BLaER1 (cell line): ENCODE measurements around the gene BNIP1.
"Not testable (repeated sequence)": the region's sequence is repeated elsewhere in the genome, so short reads cannot be mapped to it uniquely, and the experiment has no call there.

Experiments used
- H3K27ac ChIP-seq: shearing (Covaris generic); formaldehyde crosslinking; 2 replicates; pipeline ENCODE4 v1.8.1; 2022
- H3K27me3 ChIP-seq: shearing (Covaris generic); formaldehyde crosslinking; 2 replicates; pipeline ENCODE4 v1.8.1; 2022
- H3K36me3 ChIP-seq: shearing (Covaris generic); formaldehyde crosslinking; 2 replicates; pipeline ENCODE4 v1.8.1; 2022
- H3K4me1 ChIP-seq: shearing (Covaris generic); formaldehyde crosslinking; 2 replicates; pipeline ENCODE4 v1.8.1; 2022
- H3K4me2 ChIP-seq: shearing (Covaris generic); formaldehyde crosslinking; 2 replicates; pipeline ENCODE4 v1.8.1; 2022
- H3K4me3 ChIP-seq: shearing (Covaris generic); formaldehyde crosslinking; 2 replicates; pipeline ENCODE4 v1.8.1; 2022
- H3K9ac ChIP-seq: shearing (Covaris generic); formaldehyde crosslinking; 2 replicates; pipeline ENCODE4 v1.8.1; 2022
- H3K9me3 ChIP-seq: shearing (Covaris generic); formaldehyde crosslinking; 2 replicates; pipeline ENCODE4 v1.8.1; 2022
- H4K20me1 ChIP-seq: shearing (Covaris generic); formaldehyde crosslinking; 2 replicates; pipeline ENCODE4 v1.8.1; 2022
- Cebpa-rat ChIP-seq: shearing (Covaris generic); IDR thresholded peaks from 2 replicates; pipeline ENCODE4 v1.8.1; 2022

BNIP1 gene

GRCh38 chr5:173144200-173145176, at the start of gene BNIP1:
BNIP1 (plus strand) TSS chr5:173144531; CDS start chr5:173144546, 15 bp downstream.
- TF ChIP-seq Cebpa-rat: no peak
- Histone ChIP-seq H3K9ac (peak within 1 kb of the TSS; percentile 91), H3K4me1 (peaks cover 7% of the 10 kb centered on the region), H3K27me3 (no peaks in the 10 kb centered on the region), H3K9me3 (no peaks in the 10 kb centered on the region), H3K27ac (peak within 1 kb of the TSS; percentile 90), H3K4me2 (peak within 1 kb of the TSS; percentile 90), H4K20me1 (no peaks in the 10 kb centered on the region), H3K4me3 (peak within 1 kb of the TSS; percentile 96), H3K36me3 (peaks cover 30% of the 10 kb centered on the region)

- Histone ChIP-seq H3K27me3 (no peaks in the 10 kb centered on the region), H3K4me1 (no peaks in the 10 kb centered on the region), H3K4me3 (no peak overlapping the region), H4K20me1 (peaks cover 24% of the 10 kb centered on the region; the same call in 1 of the 2 replicates), H3K36me3 (peaks cover 20% of the 10 kb centered on the region), H3K4me2 (no peak overlapping the region), H3K27ac (no peak overlapping the region), H3K9me3 (peaks cover 17% of the 10 kb centered on the region), H3K9ac (no peak overlapping the region)
- no peak for TF ChIP-seq Cebpa-rat
Observed at GRCh38 chr5:173098787-173099186, 45.5 kb upstream of the BNIP1 start.

- H3K4me3 ChIP-seq: no peak overlapping the region
- peaks cover 29% of the 10 kb centered on the region; the same call in 1 of the 2 replicates for H4K20me1 ChIP-seq
Observed at GRCh38 chr5:173099461-173099860, 44.9 kb upstream of the BNIP1 start.

GRCh38 chr5:173101245-173101644, 43.1 kb upstream of the BNIP1 start:
- no peak overlapping the region for H3K9ac ChIP-seq
- H3K9me3 ChIP-seq: peaks cover 17% of the 10 kb centered on the region
- H4K20me1 ChIP-seq: peaks cover 35% of the 10 kb centered on the region; the same call in 1 of the 2 replicates
- TF ChIP-seq Cebpa-rat: no peak
- H3K27ac ChIP-seq: no peak overlapping the region
- H3K4me2 ChIP-seq: no peak overlapping the region
- H3K27me3 ChIP-seq: no peaks in the 10 kb centered on the region
- peaks cover 19% of the 10 kb centered on the region for H3K36me3 ChIP-seq
- H3K4me3 ChIP-seq: no peak overlapping the region
- H3K4me1 ChIP-seq: no peaks in the 10 kb centered on the region

More at GRCh38 chr5:173099461-173099860, 44.9 kb upstream of the BNIP1 start:
- Histone ChIP-seq H3K36me3 (peaks cover 19% of the 10 kb centered on the region), H3K27ac (no peak overlapping the region), H3K9me3 (peaks cover 17% of the 10 kb centered on the region), H3K27me3 (no peaks in the 10 kb centered on the region), H3K4me1 (no peaks in the 10 kb centered on the region), H3K9ac (no peak overlapping the region), H3K4me2 (no peak overlapping the region)
- no peak for TF ChIP-seq Cebpa-rat

- H3K27ac ChIP-seq: no peak overlapping the region
- peaks cover 17% of the 10 kb centered on the region for H3K9me3 ChIP-seq
- no peak overlapping the region for H3K4me3 ChIP-seq
- no peak for TF ChIP-seq Cebpa-rat
- no peak overlapping the region for H3K9ac ChIP-seq
- H3K36me3 ChIP-seq: peaks cover 20% of the 10 kb centered on the region
- no peak overlapping the region for H3K4me2 ChIP-seq
- H3K27me3 ChIP-seq: no peaks in the 10 kb centered on the region
- no peaks in the 10 kb centered on the region for H3K4me1 ChIP-seq
- peaks cover 32% of the 10 kb centered on the region; the same call in 1 of the 2 replicates for H4K20me1 ChIP-seq
Observed at GRCh38 chr5:173103411-173103810, 40.9 kb upstream of the BNIP1 start.

GRCh38 chr5:173108914-173109313, 35.4 kb upstream of the BNIP1 start:
- H3K36me3 ChIP-seq: peaks cover 45% of the 10 kb centered on the region
- H3K27ac ChIP-seq: no peak overlapping the region
- no peaks in the 10 kb centered on the region for H3K4me1 ChIP-seq
- H3K27me3 ChIP-seq: no peaks in the 10 kb centered on the region
- no peak overlapping the region for H3K4me3 ChIP-seq
- no peaks in the 10 kb centered on the region for H3K9me3 ChIP-seq
- H4K20me1 ChIP-seq: peaks cover 30% of the 10 kb centered on the region; the same call in 1 of the 2 replicates
- no peak for TF ChIP-seq Cebpa-rat
- no peak overlapping the region for H3K4me2 ChIP-seq
- no peak overlapping the region for H3K9ac ChIP-seq

- Histone ChIP-seq H3K4me1 (peaks cover 13% of the 10 kb centered on the region), H3K27me3 (no peaks in the 10 kb centered on the region), H3K27ac (no peak overlapping the region), H4K20me1 (peaks cover 8% of the 10 kb centered on the region; the same call in 1 of the 2 replicates), H3K9me3 (peaks cover 9% of the 10 kb centered on the region), H3K4me2 (no peak overlapping the region), H3K4me3 (no peak overlapping the region), H3K9ac (no peak overlapping the region), H3K36me3 (peaks cover 62% of the 10 kb centered on the region)
- no peak for TF ChIP-seq Cebpa-rat
Observed at GRCh38 chr5:173114536-173114935, 29.8 kb upstream of the BNIP1 start.

GRCh38 chr5:173119719-173120118, 24.6 kb upstream of the BNIP1 start:
- peaks cover 11% of the 10 kb centered on the region for H3K9me3 ChIP-seq
- TF ChIP-seq Cebpa-rat: no peak
- no peak overlapping the region for H3K9ac ChIP-seq
- H3K4me3 ChIP-seq: no peak overlapping the region
- H4K20me1 ChIP-seq: no peaks in the 10 kb centered on the region
- H3K36me3 ChIP-seq: peaks cover 41% of the 10 kb centered on the region; the same call in 1 of the 2 replicates
- H3K4me2 ChIP-seq: no peak overlapping the region
- no peaks in the 10 kb centered on the region for H3K27me3 ChIP-seq
- H3K27ac ChIP-seq: no peak overlapping the region
- H3K4me1 ChIP-seq: peaks cover 13% of the 10 kb centered on the region

GRCh38 chr5:173123416-173123815, 20.9 kb upstream of the BNIP1 start:
- Histone ChIP-seq H3K36me3 (peaks cover 43% of the 10 kb centered on the region; the same call in 1 of the 2 replicates), H3K4me3 (no peak overlapping the region), H3K27me3 (no peaks in the 10 kb centered on the region), H3K9me3 (peaks cover 11% of the 10 kb centered on the region), H4K20me1 (no peaks in the 10 kb centered on the region), H3K4me1 (no peaks in the 10 kb centered on the region), H3K9ac (no peak overlapping the region), H3K27ac (no peak overlapping the region), H3K4me2 (no peak overlapping the region)
- no peak for TF ChIP-seq Cebpa-rat

- not testable (repeated sequence) for H3K4me1 ChIP-seq, H3K9me3 ChIP-seq, H4K20me1 ChIP-seq, H3K27ac ChIP-seq, H3K4me2 ChIP-seq, H3K9ac ChIP-seq, H3K4me3 ChIP-seq, H3K27me3 ChIP-seq
- peaks cover 28% of the 10 kb centered on the region for H3K36me3 ChIP-seq
Observed at GRCh38 chr5:173132166-173132565, 12.2 kb upstream of the BNIP1 start.
